Aorta (tissue), 5 donors: ENCODE data around the gene BLTP2. TPM values are rescaled to one million over a fixed set of nuclear protein-coding genes. Genes with fewer than 3 reads are reported as not detected.
A peak's percentile ranks its signal among the peaks of the same experiment; 100 is the strongest.

ENCODE experiments used
- ATAC-seq: fragments of 200-7000 bp; cut with Tn5 transposase; one replicate; pipeline ENCODE4 v1.9.1; 2022; ENCODE audit warnings: moderate library complexity; ENCODE audit not compliant: low FRiP score
- DNase-seq, 2 donors: peaks; one replicate each; pipeline ENCODE4 v3.0.0-alpha.2; 2020
- H3K27ac ChIP-seq, 2 donors: one replicate each; pipeline ENCODE4 v1.5.1; 2013; ENCODE audit warnings: low read length in 2 of 2, mild to moderate bottlenecking in 2 of 2, moderate library complexity in 2 of 2, control low read depth in 1 of 2, inconsistent platforms in 1 of 2, low read depth in 1 of 2
- H3K27me3 ChIP-seq, 2 donors: one replicate each; pipeline ENCODE4 v1.6.1; 2013; ENCODE audit warnings: control low read depth in 1 of 2, low read length in 1 of 2, mild to moderate bottlenecking in 1 of 2, moderate library complexity in 1 of 2; ENCODE audit not compliant: insufficient read depth in 2 of 2, control insufficient read depth in 1 of 2
- H3K36me3 ChIP-seq, 2 donors: one replicate each; pipeline ENCODE4 v1.6.1; 2013; ENCODE audit warnings: control low read depth in 1 of 2, low read length in 1 of 2, mild to moderate bottlenecking in 1 of 2; ENCODE audit not compliant: insufficient read depth in 2 of 2, control insufficient read depth in 1 of 2
- H3K4me1 ChIP-seq, 2 donors: one replicate each; pipeline ENCODE4 v1.6.1; 2013; ENCODE audit warnings: low read length in 2 of 2, control low read depth in 1 of 2, mild to moderate bottlenecking in 1 of 2, moderate library complexity in 1 of 2; ENCODE audit not compliant: insufficient read depth in 2 of 2, control insufficient read depth in 1 of 2
- H3K4me3 ChIP-seq, 2 donors: one replicate each; pipeline ENCODE4 v1.5.1; 2013; ENCODE audit warnings: low read length in 2 of 2, control low read depth in 1 of 2, mild to moderate bottlenecking in 1 of 2
- H3K9me3 ChIP-seq: one replicate; pipeline ENCODE4 v1.6.1; 2013; ENCODE audit warnings: mild to moderate bottlenecking, low read length; ENCODE audit not compliant: control insufficient read depth
- WGBS, 2 donors: extraction: QIAGEN DNeasy Blood & Tissue Kit; methylation state at CpG; one replicate each; pipeline ENCODE4 v1.1.7; 2013; 5-methylcytosine and 5-hydroxymethylcytosine counted together
- intact Hi-C, 2 donors: fragments of 100-400 bp; cut with DNase I; formaldehyde crosslinking; loops; one replicate each; pipeline versions ENCODE4 v1.14.2 to v1.15.0; 2022
- polyA plus RNA-seq, 2 donors: library from polyadenylated mRNA; stranded (reverse); fragments of 200-250 nt; gene quantifications; one replicate each; pipeline ENCODE4 v1.2.3, GENCODE V29; 2013
- total RNA-seq, 2 donors: library from RNA; stranded (reverse); fragmentation: NEBNext Ultra II Directional; extraction: Animal tissue kit (Norgen Biotek cat#: 25700); gene quantifications; one replicate each; pipeline ENCODE4 v1.2.1, GENCODE V29; 2021
- donor health status: healthy with polysubstance abuse.
- donor health status: Bipolar disorder and iron deficiency.
- donor health status: DM: no; HTN: no; CAD: no.
- donor health status: DM: no; HTN: no; CAD: no.
- donor health status: DM: yes; HTN: yes; CAD: no.

BLTP2 gene
- total and polyA plus RNA-seq, 4 donors = 27.7 to 135 (median 64.2) TPM

GRCh38 chr17:28641579-28641978, 3.4 kb downstream of the BLTP2 start:
- Histone ChIP-seq H3K27me3 (no peaks in the 10 kb centered on the region), H3K27ac (no peak overlapping the region), H3K9me3 (no peaks in the 10 kb centered on the region), H3K36me3 (peaks cover 5 to 15% of the 10 kb centered on the region in 2 donors), H3K4me3 (no peak overlapping the region), H3K4me1 (no peaks in the 10 kb centered on the region)
- WGBS, 2 donors = 95 to 97% methylated on average over 2 of the region's 2 CpGs
- intact Hi-C loops = no loop called here
- DNase-seq = no peak
- ATAC-seq = no peak

GRCh38 chr17:28635506-28635905, 9.5 kb downstream of the BLTP2 start:
- H3K36me3 ChIP-seq = peaks cover 9 to 23% of the 10 kb centered on the region in 2 donors
- no peaks in the 10 kb centered on the region for H3K27me3 ChIP-seq
- H3K4me3 ChIP-seq = no peak overlapping the region
- DNase-seq = no peak
- no peak overlapping the region for H3K27ac ChIP-seq
- no peaks in the 10 kb centered on the region for H3K9me3 ChIP-seq
- intact Hi-C loops = no loop called here
- WGBS, 2 donors = 81 to 87% methylated on average over 1 of the region's 1 CpG
- no peak for ATAC-seq
- no peaks in the 10 kb centered on the region for H3K4me1 ChIP-seq

- DNase-seq = no peak
- intact Hi-C loops = no loop called here
- ATAC-seq = no peak
- Histone ChIP-seq H3K4me1 (no peaks in the 10 kb centered on the region), H3K36me3 (peaks cover 6 to 19% of the 10 kb centered on the region in 2 donors), H3K9me3 (no peaks in the 10 kb centered on the region), H3K27ac (no peak overlapping the region), H3K4me3 (no peak overlapping the region), H3K27me3 (no peaks in the 10 kb centered on the region)
- 88 to 91% methylated on average over 14 of the region's 14 CpGs for WGBS, 2 donors
Observed at GRCh38 chr17:28634206-28634865, 10.6 kb downstream of the BLTP2 start.

- DNase-seq (peak in 1 of 2 donors; percentile 9), ATAC-seq (no peak)
- H3K27ac ChIP-seq = no peak overlapping the region
- H3K36me3 ChIP-seq = peaks cover 15 to 20% of the 10 kb centered on the region in 2 donors
- H3K4me1 ChIP-seq = no peaks in the 10 kb centered on the region
- no peak overlapping the region for H3K4me3 ChIP-seq
- no peaks in the 10 kb centered on the region for H3K9me3 ChIP-seq
- WGBS, 2 donors = 88 to 95% methylated on average over 4 of the region's 4 CpGs
- intact Hi-C loops = no loop called here
- no peaks in the 10 kb centered on the region for H3K27me3 ChIP-seq
Observed at GRCh38 chr17:28626818-28627217, 18.1 kb downstream of the BLTP2 start.

GRCh38 chr17:28624148-28624547, 20.8 kb downstream of the BLTP2 start:
- Histone ChIP-seq H3K36me3 (peaks cover 19 to 43% of the 10 kb centered on the region in 2 donors), H3K27ac (no peak overlapping the region), H3K4me3 (no peak overlapping the region), H3K9me3 (no peaks in the 10 kb centered on the region), H3K4me1 (no peaks in the 10 kb centered on the region), H3K27me3 (no peaks in the 10 kb centered on the region)
- whole genome bisulfite sequencing, 2 donors = 90 to 92% methylated on average over 2 of the region's 2 CpGs
- intact Hi-C loops = no loop called here
- no peak for DNase-seq
- ATAC-seq = no peak

GRCh38 chr17:28623696-28624095, 21.3 kb downstream of the BLTP2 start:
- no peak overlapping the region for H3K27ac ChIP-seq
- H3K4me1 ChIP-seq = no peaks in the 10 kb centered on the region
- H3K4me3 ChIP-seq = no peak overlapping the region
- no peaks in the 10 kb centered on the region for H3K9me3 ChIP-seq
- H3K36me3 ChIP-seq = peaks cover 20 to 44% of the 10 kb centered on the region in 2 donors
- ATAC-seq (no peak), DNase-seq (no peak)
- H3K27me3 ChIP-seq = no peaks in the 10 kb centered on the region
- intact Hi-C loops = no loop called here
- WGBS, 2 donors = 89 to 93% methylated on average over 4 of the region's 4 CpGs

- Histone ChIP-seq H3K27ac (no peak overlapping the region), H3K36me3 (peaks cover 20 to 37% of the 10 kb centered on the region in 2 donors), H3K9me3 (no peaks in the 10 kb centered on the region), H3K4me1 (no peaks in the 10 kb centered on the region), H3K4me3 (no peak overlapping the region), H3K27me3 (no peaks in the 10 kb centered on the region)
- intact Hi-C loops = no loop called here
- ATAC-seq (no peak), DNase-seq (no peak)
- WGBS, 2 donors = 92 to 96% methylated on average over 3 of the region's 3 CpGs
Observed at GRCh38 chr17:28622186-28622585, 22.8 kb downstream of the BLTP2 start.

GRCh38 chr17:28620010-28620409, 24.9 kb downstream of the BLTP2 start:
- Histone ChIP-seq H3K27ac (no peak overlapping the region), H3K36me3 (peaks cover 27 to 37% of the 10 kb centered on the region in 2 donors), H3K4me1 (no peaks in the 10 kb centered on the region), H3K4me3 (no peak overlapping the region), H3K27me3 (no peaks in the 10 kb centered on the region), H3K9me3 (no peaks in the 10 kb centered on the region)
- DNase-seq (no peak), ATAC-seq (no peak)
- intact Hi-C loops = no loop called here
- WGBS, 2 donors = 77 to 88% methylated on average over 2 of the region's 2 CpGs

GRCh38 chr17:28618464-28618863, 26.5 kb downstream of the BLTP2 start:
- Histone ChIP-seq H3K27me3 (no peaks in the 10 kb centered on the region), H3K4me3 (no peak overlapping the region), H3K9me3 (no peaks in the 10 kb centered on the region), H3K4me1 (no peaks in the 10 kb centered on the region), H3K27ac (no peak overlapping the region), H3K36me3 (peaks cover 26 to 33% of the 10 kb centered on the region in 2 donors)
- 90 to 94% methylated on average over 3 of the region's 3 CpGs for WGBS, 2 donors
- ATAC-seq (no peak), DNase-seq (no peak)
- intact Hi-C loops = no loop called here
